Prostate gland (tissue), 2 donors: ENCODE results near the gene ACP1. TPM values are rescaled to one million over a fixed set of nuclear protein-coding genes. Genes with fewer than 3 reads are reported as not detected.

ENCODE experiments used
- DNase-seq: peaks from one replicate; pipeline ENCODE4 v3.0.0-alpha.2; 2019; ENCODE audit warnings: low spot score
- H3K27ac ChIP-seq, 2 donors: fragments of 200-600 bp; sonication (generic); 2 replicates each; pipeline ENCODE4 v1.5.1; 2017 to 2019
- H3K27me3 ChIP-seq: fragments of 200-600 bp; sonication (generic); replicated peaks from 2 replicates; pipeline ENCODE4 v1.5.1; 2019; ENCODE audit not compliant: insufficient read depth
- H3K36me3 ChIP-seq, 2 donors: fragments of 200-600 bp; sonication (generic); 1 replicate in 1 of 2; 2 replicates in 1 of 2; pipeline versions ENCODE4 v1.5.1 to v1.8.1; 2017 to 2019
- H3K4me1 ChIP-seq: fragments of 200-600 bp; sonication (generic); replicated peaks from 2 replicates; pipeline ENCODE4 v1.5.1; 2019
- H3K4me3 ChIP-seq, 2 donors: fragments of 200-600 bp; sonication (generic); 2 replicates each; pipeline ENCODE4 v1.5.1; 2017 to 2019
- H3K9me3 ChIP-seq: fragments of 200-600 bp; sonication (generic); 2 replicates; pipeline ENCODE4 v1.5.1; 2017
- CTCF ChIP-seq, 4 experiments: fragments of 200-600 bp in 2 of 4; fragments of 450-650 bp in 2 of 4; sonication (generic) in 2 of 4; IDR thresholded peaks; 1 replicate in 3 of 4; 2 replicates in 1 of 4; pipeline ENCODE4 v1.5.1; 2016 to 2019; ENCODE audit warnings: antibody characterized with exemption in 4 of 4, mild to moderate bottlenecking in 2 of 4, moderate library complexity in 2 of 4
- POLR2A ChIP-seq: fragments of 450-650 bp; IDR thresholded peaks from one replicate; pipeline ENCODE4 v1.6.1; 2016; ENCODE audit warnings: antibody characterized with exemption, mild to moderate bottlenecking
- POLR2AphosphoS5 ChIP-seq: sonication (generic); formaldehyde crosslinking; IDR thresholded peaks from one replicate; pipeline ENCODE4 v1.6.1; 2017; ENCODE audit warnings: antibody characterized with exemption
- WGBS: methylation state at CpG from one replicate; pipeline ENCODE4 v1.1.5; 2018; 5-methylcytosine and 5-hydroxymethylcytosine counted together
- intact Hi-C: fragments of 100-400 bp; cut with DNase I; formaldehyde crosslinking; loops from one replicate; pipeline ENCODE4 v1.14.2; 2022
- total RNA-seq, 2 donors: library from RNA; depleted of rRNA; stranded (reverse); fragments of >200 nt; gene quantifications; one replicate each; pipeline ENCODE4 v1.1.0, GENCODE V29; 2016

Gene ACP1
- total RNA-seq, 2 donors from 2014 or later, result 96.9 to 116 TPM

DNA sequence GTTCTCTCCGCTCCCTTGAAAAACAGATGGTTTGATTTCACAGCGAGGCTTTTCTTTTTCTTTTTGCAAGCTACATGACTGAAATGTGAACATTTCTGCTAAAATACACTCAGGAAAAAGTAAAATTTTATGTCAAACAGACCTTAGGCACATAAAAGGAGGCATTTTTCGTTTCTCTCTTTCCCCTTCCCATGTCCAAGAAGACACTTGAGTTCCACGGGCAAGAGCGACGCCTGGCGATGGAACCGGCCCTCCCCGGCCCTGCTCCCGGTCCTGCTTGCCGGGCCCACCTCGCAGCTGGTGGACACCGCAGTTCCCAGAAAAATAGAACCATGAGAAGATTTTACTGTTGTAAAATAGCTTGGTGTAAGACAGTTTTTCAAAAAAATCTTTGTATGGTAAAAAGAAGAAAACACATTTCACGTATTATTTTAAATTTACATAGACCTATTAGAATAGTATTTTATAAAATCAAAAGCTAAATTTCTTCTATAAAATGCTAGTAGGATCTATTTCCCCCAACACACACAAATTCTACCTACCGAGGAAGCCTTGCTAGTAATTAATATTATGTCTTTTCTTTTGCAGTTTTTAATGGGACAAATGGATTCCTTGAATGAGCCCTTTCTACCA lies 25.5 kb downstream of the ACP1 start:
- WGBS, result 13% methylated on average over 15 of the region's 15 CpGs
- peaks cover 6% of the 10 kb centered on the region for H3K4me1 ChIP-seq
- peaks cover 8% of the 10 kb centered on the region for H3K27me3 ChIP-seq
- H3K9me3 ChIP-seq, result no peaks in the 10 kb centered on the region
- DNase-seq, result peak; percentile 69
- H3K36me3 ChIP-seq, result no peaks in the 10 kb centered on the region
- H3K4me3 ChIP-seq, result peak overlapping the region; percentile 26 to 35
- H3K27ac ChIP-seq, result no peak overlapping the region
- intact Hi-C loops, result loop anchor here (10.0 kb wide), 1 partner anchor 45 kb away; no protein-coding TSS in a partner anchor
- TF ChIP-seq POLR2AphosphoS5 (peak; percentile 14), POLR2A (no peak), CTCF (IDR thresholded peaks at IDR 0.05) (peak; percentile 35 to 73 (median 63))

- intact Hi-C loops, result loop anchor here (10.0 kb wide), 1 partner anchor 50 kb away; no protein-coding TSS in a partner anchor
- Histone ChIP-seq H3K27ac (no peak overlapping the region), H3K4me3 (no peak overlapping the region), H3K9me3 (no peaks in the 10 kb centered on the region), H3K4me1 (no peaks in the 10 kb centered on the region), H3K36me3 (no peaks in the 10 kb centered on the region), H3K27me3 (peaks cover 2% of the 10 kb centered on the region)
- TF ChIP-seq POLR2AphosphoS5, result no peak
- whole genome bisulfite sequencing, result 85% methylated on average over 5 of the region's 5 CpGs
- no peak for DNase-seq
Observed at GRCh38 chr2:295090-295489, 30.3 kb downstream of the ACP1 start.

GRCh38 chr2:296354-296753 lies 31.6 kb downstream of the ACP1 start:
- no peaks in the 10 kb centered on the region for H3K4me1 ChIP-seq
- intact Hi-C loops, result loop anchor here (10.0 kb wide), 1 partner anchor 52 kb away; no protein-coding TSS in a partner anchor
- no peak overlapping the region for H3K4me3 ChIP-seq
- H3K27me3 ChIP-seq, result peaks cover 2% of the 10 kb centered on the region
- TF ChIP-seq POLR2A, result no peak
- TF ChIP-seq POLR2AphosphoS5, result no peak
- TF ChIP-seq CTCF (IDR thresholded peaks at IDR 0.05), result no peak
- H3K36me3 ChIP-seq, result no peaks in the 10 kb centered on the region
- no peaks in the 10 kb centered on the region for H3K9me3 ChIP-seq
- 47% methylated on average over 3 of the region's 3 CpGs for WGBS
- no peak for DNase-seq
- no peak overlapping the region for H3K27ac ChIP-seq

GRCh38 chr2:305366-305765 lies 40.6 kb downstream of the ACP1 start:
- H3K36me3 ChIP-seq, result no peaks in the 10 kb centered on the region
- WGBS, result 88% methylated on average over 9 of the region's 9 CpGs
- TF ChIP-seq CTCF (IDR thresholded peaks at IDR 0.05), result no peak
- TF ChIP-seq POLR2AphosphoS5, result no peak
- TF ChIP-seq POLR2A, result no peak
- H3K4me1 ChIP-seq, result no peaks in the 10 kb centered on the region
- H3K27ac ChIP-seq, result no peak overlapping the region
- DNase-seq, result no peak
- intact Hi-C loops, result no loop called here
- no peaks in the 10 kb centered on the region for H3K9me3 ChIP-seq
- H3K4me3 ChIP-seq, result no peak overlapping the region
- no peaks in the 10 kb centered on the region for H3K27me3 ChIP-seq

- 56% methylated on average over 12 of the region's 13 CpGs for WGBS
- TF ChIP-seq POLR2A (no peak), CTCF (IDR thresholded peaks at IDR 0.05) (no peak), POLR2AphosphoS5 (no peak)
- intact Hi-C loops, result no loop called here
- Histone ChIP-seq H3K27me3 (no peaks in the 10 kb centered on the region), H3K4me3 (no peak overlapping the region), H3K36me3 (no peaks in the 10 kb centered on the region), H3K4me1 (no peaks in the 10 kb centered on the region), H3K27ac (no peak overlapping the region), H3K9me3 (no peaks in the 10 kb centered on the region)
- no peak for DNase-seq
Observed at GRCh38 chr2:309148-309953, 44.6 kb downstream of the ACP1 start.
